Inferior parietal cortex (tissue), 1 donor: ENCODE results near the gene BUB1.
"Not testable (repeated sequence)": the region's sequence is repeated elsewhere in the genome, so short reads cannot be mapped to it uniquely, and the experiment has no call there.

ENCODE experiments used
- DNase-seq: peaks from one replicate; pipeline ENCODE4 v3.0.0-alpha.2; 2016; ENCODE audit errors: extremely low spot score

Gene BUB1

DNA sequence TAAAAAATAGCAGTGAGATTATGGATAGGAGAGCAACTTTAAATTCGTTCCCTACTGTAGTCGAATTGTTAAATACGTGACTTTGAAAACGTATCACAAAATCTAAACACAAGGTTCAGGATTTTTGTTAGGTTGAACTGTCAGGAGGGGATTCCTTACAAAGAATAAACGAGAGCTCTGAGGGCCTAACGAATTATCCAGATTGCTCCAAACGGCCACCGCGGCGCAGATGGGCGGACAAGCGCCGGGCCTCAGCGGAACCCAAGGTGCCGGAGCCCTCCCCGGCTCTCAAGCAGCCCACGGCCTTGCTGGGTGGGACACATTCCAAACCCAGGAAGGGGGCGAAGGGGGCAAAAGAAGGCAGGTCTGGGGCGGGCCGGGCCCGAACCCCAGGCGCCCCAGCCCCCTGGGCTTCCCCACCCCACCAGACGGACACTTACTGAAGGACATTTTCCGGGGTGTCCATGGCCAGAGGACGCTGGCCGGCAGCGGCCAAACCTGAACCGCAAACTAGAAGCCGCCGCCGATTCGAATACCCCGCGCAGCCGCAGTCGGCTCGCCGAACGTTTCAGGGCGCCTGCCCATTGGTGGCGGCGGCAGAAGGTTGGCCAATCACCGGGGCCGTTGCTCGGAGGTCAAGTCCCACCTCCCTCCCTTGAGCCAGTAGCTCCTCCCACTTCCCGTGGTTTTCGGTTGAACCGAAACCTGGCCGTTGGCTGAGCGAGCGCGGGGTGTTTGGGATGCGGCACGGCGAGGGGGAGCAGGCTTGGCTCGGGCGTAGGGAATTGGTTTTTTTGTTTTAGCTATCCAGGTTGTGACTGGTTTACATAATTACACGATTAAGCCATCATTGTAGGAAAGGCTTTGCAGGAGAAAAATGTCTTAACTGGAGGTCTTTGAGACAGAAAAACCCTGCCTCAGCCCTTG, at the start of gene BUB1:
BUB1 (minus strand) TSS at position 534 of the 927 bp plus-strand sequence; CDS start at position 466, 68 bp downstream.
- DNase-seq: peak; percentile 96

DNA sequence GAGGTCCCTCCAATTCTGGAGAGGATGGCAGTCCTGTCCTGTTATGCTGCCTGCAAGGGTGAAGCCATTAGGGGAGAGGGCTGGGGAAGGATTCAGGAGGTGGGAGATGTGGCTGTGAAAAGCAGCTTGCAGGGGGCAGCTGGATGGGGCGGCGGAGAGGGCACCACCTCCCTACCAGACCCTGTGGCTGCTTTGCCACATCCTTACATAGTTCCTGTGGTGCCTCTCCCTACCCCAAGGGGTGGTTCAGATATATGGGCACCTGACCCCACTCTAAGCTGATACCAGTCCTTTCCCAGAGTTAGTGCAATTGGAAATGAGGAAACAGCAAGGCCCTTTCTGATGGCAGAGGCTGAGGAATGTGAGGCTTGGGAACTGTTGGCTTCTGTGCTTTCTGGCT, 48.4 kb upstream of the BUB1 start:
- DNase-seq: no peak

DNA sequence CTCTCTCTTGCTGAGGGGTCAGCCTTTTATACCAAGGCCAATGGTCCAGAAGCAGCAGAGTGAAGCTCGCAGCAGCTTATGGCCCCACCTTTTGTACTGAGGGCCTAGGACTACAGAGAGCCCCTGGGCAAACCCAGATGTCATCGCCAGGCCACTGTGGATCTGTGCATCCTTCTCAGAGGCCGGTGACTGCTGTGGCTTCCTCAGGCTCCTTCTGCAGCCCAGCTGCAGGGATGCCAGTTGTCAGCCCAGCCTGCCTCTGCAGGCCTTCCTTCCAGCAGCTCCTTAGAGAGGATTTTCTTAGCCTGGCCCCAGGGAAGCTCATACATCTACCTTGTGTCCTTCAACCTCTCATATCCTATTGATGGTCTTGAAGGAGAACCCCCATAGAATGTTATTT, 48.0 kb upstream of the BUB1 start:
- no peak for DNase-seq

DNA sequence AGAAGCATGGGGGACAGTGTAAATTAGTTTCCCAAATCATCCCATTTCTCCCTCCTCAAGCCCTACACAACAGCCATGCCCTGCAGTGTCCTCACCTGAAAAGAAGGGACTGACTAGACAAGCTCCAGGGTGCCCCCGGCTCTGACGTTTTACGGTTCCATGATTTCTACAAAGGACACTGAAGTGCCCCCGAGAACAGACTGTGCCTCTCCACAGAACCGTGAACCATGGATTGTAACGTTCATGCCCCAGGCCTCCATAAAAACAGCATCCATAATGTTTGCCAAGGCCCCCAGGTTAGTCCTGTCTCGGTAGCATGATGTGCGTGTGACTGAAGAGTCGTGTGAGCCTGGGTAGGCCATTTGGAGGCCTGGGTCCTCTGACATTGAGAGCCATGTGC, 47.5 kb upstream of the BUB1 start:
- no peak for DNase-seq

DNA sequence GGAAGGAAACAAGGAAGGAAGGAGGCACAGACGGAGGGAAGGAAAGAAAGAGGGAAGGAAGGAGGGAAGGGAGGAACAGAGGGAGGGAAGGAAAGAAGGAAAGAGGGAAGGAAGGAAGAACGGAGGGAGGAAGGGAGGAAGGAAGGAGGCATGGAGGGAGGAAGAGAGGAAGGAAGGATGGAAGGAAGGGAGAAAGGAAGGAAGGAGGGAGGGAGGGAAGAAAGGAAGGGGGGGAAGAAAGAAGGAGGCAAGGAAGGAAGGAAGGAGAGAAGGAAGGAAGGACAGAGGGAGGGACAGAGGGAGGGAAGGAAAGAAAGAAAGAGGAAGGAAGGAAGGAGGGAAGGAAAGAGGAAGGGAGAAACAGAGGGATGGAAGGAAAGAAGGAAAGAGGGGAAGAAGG, 47.0 kb upstream of the BUB1 start:
- DNase-seq: no peak

DNA sequence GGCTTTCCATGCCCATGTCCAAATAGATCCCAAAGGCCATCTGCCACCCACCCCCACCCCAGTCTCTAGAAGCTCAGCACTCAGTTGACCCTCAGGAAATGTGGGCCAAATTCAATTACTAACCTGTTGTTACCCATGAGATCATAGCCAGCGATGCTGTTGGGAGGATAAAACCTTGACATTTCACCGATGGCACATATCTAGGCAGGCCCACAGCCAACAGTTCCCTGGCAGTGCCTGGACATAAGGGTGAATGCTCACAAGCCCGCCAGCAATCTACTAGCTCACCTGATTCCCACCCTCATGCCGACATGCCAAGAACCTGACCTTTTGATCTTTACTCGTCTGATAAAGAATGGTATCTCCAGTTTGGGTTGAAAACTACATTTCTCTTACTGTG, 42.7 kb upstream of the BUB1 start:
- no peak for DNase-seq

DNA sequence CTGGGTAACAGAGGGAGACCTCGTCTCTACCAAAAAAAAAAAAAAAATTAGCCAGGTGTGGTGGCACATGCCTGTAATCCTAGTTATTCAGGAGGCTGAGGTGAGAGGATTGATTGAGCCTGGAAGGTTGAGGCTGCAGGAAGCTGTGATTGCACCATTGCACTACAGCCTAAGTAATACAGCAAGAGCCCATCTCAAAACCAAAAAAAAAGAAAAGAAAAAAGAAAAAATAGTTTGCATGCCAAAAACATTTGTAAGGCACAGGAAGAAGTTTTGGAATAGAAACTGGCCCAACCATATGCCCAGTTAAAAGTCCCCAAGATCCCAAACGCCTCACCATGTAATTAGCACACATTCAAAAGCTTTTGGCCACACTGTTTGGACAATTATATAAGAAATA, 41.1 kb upstream of the BUB1 start:
- DNase-seq: no peak

DNA sequence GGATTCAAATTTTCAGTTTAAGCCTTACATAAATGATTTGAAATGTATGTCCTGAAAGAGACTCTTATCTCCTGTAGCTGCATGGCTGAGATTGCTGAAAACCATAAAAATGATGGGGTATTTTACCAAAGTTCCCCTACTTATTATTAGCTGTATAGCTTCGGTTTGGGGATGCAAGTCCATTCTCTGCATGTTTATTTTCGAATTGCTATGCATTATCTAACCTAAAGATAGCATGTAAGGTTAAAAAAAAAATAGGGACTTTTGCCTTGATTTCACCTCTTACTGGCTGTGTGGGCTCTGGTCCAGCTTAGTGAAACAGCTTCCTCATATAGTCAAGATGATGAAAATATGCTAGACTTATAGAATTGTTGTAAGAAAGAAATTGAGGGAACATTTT, 40.5 kb upstream of the BUB1 start:
- DNase-seq: no peak

DNA sequence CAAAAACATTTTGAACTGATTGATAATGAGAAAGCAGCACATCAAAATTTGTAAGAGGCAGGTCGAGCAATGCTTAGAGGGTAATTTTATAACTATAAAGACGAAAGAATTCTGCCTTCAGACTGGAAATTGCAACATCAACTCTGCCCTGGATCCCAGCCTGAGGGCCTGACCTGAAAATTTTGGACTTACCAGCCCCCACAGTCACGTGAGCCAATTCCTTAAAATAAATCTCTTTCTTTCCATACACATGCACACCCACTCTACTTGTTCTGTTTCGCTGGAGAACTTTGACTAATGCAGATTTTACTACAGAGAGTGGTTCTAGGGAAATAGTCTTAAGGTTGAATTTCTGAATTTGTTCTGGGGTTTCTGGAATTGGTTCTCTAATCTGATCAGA, 39.9 kb upstream of the BUB1 start:
- no peak for DNase-seq

DNA sequence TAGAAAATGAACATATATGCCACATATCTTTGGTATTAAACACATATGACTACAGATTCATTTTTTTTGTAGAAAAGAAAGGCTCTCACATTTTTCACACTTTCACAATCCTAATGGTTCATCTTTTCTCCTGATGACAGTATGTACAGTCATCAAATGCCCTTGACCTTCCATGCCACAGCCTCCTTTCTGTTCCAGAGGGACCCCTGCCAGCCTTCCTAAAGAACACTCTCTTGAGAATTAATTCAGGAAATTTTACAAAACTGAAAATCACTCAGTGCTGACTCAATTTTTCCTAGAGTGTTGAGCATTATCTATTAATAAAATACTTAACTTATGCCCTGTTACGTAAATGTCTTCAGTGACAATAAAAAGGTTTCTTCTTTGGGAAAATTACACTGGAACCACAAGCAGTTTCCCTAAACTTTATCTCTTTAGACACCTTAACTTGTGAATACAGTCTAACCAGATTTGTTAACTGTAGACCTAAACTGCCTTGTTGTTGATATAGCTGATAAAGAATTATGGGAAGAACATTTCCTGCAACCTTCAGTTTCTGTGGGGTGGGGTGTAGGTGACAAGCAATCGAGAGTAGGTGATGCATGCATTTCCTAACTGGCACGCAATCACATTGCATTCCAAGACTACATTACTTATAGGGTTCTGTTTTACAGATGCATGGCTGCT, 39.2 kb upstream of the BUB1 start:
- DNase-seq: no peak

DNA sequence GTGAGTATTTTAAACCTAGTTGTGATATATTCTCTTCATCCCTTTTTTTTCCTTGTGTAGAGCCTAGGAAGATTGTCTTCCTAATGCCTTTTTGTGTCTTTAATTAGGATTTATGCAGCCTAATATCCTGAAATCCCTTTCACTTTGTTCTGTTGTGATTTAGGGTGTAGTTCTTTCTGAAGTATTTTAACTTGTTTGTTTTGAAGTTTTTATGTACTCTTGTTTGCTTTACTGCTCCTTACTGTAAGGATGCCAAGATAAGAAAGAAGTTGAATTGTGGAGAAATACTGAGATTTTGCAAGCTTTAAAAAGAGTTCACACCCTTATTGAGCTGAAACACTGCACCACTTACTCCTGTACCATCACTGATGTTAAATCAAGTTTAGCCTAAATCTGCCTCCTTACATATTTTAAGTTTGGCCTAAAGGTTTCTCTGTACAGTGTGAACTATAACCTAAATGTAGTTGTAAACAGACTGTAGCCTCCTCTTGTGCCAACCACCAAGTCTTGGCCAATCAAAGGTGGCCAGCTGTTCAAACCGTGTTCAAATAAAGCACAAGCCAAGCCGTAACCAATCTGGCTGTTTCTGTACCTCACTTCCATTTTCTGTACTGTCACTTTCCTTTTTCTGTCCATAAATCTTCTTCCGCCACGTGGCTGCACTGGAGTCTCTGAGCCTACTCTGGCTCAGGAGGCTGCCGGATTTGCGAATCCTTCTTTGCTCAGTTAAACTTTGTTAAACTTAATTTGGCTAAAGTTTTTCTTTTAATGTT, 36.8 kb upstream of the BUB1 start:
- no peak for DNase-seq

DNA sequence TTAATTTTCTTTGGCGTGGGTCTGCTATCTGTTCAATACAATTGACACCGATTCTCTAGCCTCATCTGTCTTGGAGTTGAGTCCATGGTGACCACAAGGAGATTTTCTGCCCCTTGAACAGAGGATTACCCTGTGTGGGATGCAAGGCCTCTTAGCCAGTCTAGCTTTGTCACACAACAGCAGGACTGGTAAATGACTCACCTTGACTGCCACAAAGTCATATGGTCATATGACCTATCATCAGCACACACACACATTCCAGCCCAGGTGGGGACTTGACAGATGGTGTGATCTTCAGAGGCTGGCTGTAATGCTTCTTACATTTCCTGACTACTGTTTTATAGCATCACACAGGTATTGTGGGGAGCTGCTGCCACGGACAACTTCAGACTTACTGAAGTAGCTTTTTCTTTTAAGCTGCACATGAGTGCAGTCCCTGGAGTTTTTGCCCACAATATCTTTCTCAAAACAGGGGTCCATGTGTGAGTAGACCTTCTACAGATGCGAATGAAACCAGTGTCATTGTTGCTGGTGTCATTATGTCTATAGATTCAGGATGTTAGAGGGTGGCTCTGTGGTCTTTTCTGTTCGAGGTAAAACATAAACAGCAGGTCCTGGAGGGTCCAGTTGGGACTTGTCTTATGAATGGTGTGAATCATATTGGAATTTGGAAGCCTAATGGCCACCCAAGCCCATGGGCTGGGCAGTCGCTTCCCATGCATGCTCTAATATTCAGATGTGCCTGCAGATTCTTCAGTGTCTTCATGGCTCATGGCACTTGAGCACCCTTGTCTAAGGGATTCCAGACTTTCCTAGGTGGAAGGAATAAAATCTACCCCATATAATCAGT, 35.9 kb upstream of the BUB1 start:
- no peak for DNase-seq

DNA sequence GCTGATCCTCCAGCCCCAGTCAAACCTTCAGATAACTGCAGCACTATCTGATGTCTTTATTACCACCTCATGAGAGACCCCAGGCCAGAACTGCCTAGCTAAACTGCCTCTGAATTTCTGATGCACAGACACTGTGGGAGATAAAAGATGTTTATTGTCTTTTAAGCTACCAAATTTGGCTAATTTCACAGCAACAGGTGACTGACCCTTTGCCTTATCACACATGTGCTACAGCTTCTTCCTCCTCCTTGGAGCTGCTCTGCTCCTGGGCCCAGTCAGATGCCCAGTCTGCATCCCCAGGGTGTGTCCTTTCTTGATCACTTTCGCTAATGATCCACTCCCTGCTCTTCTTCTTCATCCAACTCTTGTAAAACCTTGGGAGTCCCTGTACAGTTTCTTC, 34.9 kb upstream of the BUB1 start:
- DNase-seq: no peak

DNA sequence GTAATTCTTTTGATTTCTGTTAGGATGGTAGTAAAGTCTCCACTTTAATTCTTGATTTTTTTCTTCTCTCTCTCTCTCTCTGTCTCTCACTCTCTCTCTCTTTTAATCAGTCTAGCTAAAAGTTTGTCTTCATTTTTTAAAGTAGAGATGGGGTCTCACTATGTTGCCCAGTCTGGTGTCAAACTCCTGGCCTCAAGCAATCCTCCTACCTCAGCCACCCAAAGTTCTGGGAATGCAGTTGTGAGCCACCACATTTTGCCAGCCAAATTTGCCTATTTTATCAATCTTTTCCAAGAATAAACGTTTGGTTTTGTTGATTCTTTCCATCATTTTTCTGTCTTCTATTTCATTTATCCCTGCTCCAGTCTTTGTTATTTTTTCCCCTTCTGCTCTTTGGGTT, 30.6 kb upstream of the BUB1 start:
- DNase-seq: no peak

DNA sequence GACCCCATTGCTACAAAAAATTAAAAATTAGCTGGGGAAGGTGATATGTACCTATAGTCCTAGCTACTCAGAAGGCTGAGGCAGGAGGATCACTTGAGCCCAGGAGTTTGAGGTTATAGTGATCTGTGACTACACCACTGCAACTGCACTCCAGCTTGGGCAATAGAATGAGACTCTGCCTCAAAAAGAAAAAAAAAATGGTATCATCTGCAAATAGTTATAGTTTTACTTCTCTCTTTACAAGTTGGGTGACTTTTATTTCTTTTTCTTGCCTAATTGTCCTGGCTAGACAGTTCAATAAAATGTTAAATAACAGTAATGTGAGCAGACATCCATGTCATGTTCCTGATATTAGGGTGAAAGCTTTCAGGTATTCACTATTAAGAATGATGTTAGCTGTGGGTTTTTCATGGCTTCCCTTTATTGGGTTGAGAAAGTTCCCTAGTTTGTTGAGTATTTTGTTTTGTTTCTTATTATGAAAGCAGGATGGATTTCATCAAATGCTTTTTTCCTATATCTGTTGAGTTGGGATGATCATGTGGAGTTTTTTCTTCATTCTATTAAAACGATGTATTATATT, 29.6 kb upstream of the BUB1 start:
- DNase-seq: no peak

DNA sequence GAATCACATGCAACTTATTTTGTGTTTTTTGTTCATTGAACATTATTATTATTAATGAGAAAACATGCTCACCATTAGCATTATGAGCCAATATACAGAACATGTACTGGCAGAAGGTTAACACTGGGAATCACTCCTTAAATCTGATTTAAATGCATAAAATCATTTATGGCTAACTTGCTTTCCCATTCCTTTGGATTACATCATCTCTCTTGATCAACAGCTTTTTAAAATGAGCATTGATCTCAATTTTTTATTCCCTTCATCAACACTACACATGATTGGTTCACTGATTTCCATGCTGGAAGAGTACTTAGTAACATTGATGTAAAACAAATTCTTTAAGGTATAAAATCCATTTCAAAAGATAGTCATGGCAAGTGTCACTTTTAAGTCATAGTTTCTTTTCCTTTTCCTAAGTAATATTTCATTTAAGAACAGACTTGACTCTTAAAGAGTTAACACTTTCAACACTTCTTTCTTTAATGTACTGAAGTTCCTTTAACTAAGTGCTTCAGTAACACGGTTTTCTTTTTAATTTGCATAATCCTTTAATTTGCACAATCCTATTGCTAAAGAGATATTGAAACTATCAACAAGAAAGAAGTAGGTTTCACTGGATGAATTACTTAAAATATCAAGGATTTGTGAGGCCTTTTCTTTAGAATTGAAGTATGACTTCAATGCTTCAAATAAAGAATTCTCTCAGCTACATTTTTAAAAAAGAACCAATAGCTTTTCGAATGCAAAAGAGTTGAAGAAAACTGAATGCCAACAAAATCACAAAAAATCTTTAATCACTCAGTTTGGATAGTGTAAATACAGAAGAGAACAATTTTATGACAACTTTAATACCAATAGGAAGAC, 24.9 kb upstream of the BUB1 start:
- no peak for DNase-seq

DNA sequence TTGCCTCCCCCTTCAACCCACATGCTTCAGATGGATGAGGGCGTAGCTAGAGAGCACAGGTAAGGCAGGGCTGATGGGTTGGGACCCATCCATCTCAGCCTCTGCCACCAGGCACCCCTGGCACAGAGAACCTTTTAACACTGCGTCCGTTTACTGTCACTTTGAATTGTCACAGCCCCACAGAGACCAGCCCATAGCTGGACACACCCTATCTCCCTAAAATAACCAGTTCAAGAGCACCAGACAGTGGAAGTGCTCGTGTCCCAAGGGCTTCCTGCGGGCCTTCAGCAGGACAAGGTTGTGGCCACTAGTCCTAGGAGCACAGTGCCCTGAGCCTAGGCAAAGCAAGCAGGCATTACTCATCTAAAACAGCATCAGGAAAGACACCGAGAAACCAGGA, 20.4 kb upstream of the BUB1 start:
- not testable (repeated sequence) for DNase-seq

DNA sequence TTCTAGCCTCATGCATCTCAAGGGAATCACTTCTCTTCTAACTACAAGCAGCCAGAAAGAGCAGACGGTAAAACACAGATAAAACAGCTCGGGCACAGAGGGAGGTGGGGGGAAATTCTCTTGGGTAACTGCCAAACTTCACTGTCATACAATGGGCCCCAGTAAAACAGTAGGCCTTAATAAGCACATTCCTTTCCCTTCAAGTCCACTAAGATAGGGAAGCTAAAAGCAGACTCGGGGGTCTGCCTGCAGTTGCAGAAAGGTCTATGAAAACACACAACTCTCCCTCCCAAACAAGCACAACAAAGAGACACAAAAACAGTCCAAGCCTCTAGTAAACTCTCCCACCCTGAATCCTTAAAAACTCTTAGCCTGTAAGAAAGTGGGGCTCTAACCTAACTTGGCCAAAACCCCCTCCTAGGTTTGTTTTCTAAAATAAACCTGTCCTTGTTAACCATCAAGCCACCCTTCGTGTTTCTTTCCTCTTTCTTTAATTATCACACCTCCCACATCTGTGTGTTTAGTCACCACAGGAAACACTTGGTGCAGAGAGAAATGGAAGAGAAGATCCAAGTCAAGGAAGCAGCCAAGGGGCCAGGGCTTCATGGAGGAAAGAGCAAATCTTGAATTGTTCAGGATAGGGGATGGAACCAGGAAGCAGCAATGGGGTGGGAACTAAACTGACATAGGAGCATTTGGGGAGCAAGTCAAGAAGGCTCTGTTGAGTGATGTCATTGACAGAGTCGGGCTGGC, 17.5 kb upstream of the BUB1 start:
- not testable (repeated sequence) for DNase-seq

DNA sequence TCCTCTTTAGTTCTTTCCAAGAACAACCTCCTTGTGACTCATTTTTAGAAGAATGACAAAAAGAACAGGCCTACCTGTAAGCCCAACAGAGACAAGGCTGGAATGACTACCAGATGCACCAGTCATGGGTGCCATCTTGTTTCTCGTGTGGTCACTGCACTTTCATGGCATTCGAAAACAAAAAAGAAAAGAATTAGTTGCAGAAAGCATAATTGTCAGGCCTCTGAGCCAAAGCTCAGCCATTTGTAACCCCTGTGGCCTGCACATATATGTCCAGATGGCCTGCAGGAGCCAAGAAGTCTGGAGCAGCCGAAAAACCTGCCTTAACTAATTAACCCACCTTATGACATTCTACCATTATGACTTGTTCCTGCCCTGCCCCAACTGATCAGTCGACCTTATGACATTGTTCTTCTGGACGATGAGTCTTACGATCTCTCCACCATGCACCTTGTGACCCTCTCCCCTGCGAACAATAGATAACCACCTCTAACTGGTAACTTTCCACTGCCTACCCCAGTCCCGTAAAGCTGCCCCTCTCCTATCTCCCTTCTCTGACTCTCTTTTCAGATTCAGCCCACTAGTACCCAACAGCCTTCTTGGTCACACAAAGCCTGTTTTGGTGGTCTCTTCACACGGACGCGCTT, 13.9 kb upstream of the BUB1 start:
- no peak for DNase-seq
